A549 (cell line): ENCODE results near the gene HDAC3. TPM values are rescaled to one million over a fixed set of nuclear protein-coding genes. Genes with fewer than 3 reads are reported as not detected.

Source experiments
- ATAC-seq, 2 experiments: fragments of 200-7000 bp in 1 of 2; fragments of >200 bp in 1 of 2; cut with Nextera tagmentation in 1 of 2; cut with Tn5 transposase in 1 of 2; 3 replicates each; pipeline versions ENCODE4 v1.8.0 to v1.9.1; 2018 to 2020; ENCODE audit warnings: mild to moderate bottlenecking in 1 of 2, moderate library complexity in 1 of 2
- CTCF ChIA-PET: fragments of 300-600 bp; sonication (Branson Sonifier 250); formaldehyde crosslinking; extraction: SDS; loops from one replicate; lab custom pipeline; 2021; ENCODE audit warnings: antibody characterized with exemption, inconsistent platforms; lab: Yijun Ruan, JAX
- POLR2A ChIA-PET: fragments of 350-600 bp; formaldehyde crosslinking; extraction: SDS; loops from one replicate; lab custom pipeline; 2021; ENCODE audit warnings: antibody characterized with exemption, inconsistent platforms; lab: Yijun Ruan, JAX
- DNase-seq, 2 experiments: peaks; one replicate each; pipeline versions ENCODE4 v3.0.0 to v3.0.0-alpha.2; 2011 to 2016; ENCODE audit warnings: low read depth in 1 of 2, low spot score in 1 of 2
- FAIRE-seq: peaks from 2 replicates; lab custom pipeline; 2011; peaks lifted over from hg19 to GRCh38; lab: Jason Lieb, UNC
- H3K27ac ChIP-seq, 2 experiments: fragments of >200 bp; sonication (Bioruptor Twin); formaldehyde crosslinking; 3 replicates each; pipeline ENCODE4 v1.5.1; 2016 to 2017
- H3K4me1 ChIP-seq: fragments of >200 bp; sonication (Bioruptor Twin); formaldehyde crosslinking; 3 replicates; pipeline ENCODE4 v1.6.1; 2016
- H3K4me2 ChIP-seq: fragments of >200 bp; sonication (Bioruptor Twin); formaldehyde crosslinking; 3 replicates; pipeline ENCODE4 v1.6.1; 2016
- H3K4me3 ChIP-seq: fragments of >200 bp; sonication (Bioruptor Twin); formaldehyde crosslinking; 3 replicates; pipeline ENCODE4 v1.5.1; 2016
- H3K9me3 ChIP-seq: fragments of >200 bp; sonication (Bioruptor Twin); formaldehyde crosslinking; 3 replicates; pipeline ENCODE4 v1.6.1; 2016
- CHD2 ChIP-seq: fragments of 150-350 bp; IDR thresholded peaks from 2 replicates; pipeline ENCODE4 v1.6.1; 2014; ENCODE audit warnings: low read length; ENCODE audit not compliant: partially characterized antibody
- E2F6 ChIP-seq: IDR thresholded peaks from 2 replicates; pipeline ENCODE4 v1.6.1; 2012; ENCODE audit warnings: low read depth, borderline replicate concordance
- EHMT2 ChIP-seq: fragments of 200-600 bp; sonication (generic); IDR thresholded peaks from 2 replicates; pipeline ENCODE4 v1.6.1; 2016; ENCODE audit warnings: antibody characterized with exemption, low read depth, mild to moderate bottlenecking, moderate library complexity
- ELK1 ChIP-seq: fragments of 150-350 bp; IDR thresholded peaks from 2 replicates; pipeline ENCODE4 v1.6.1; 2014; ENCODE audit warnings: low read depth, mild to moderate bottlenecking, low read length
- EP300 ChIP-seq, 2 experiments: fragments of >200 bp; sonication (Bioruptor Twin); formaldehyde crosslinking; IDR thresholded peaks; 2 replicates in 1 of 2; 3 replicates in 1 of 2; pipeline ENCODE4 v1.6.1; 2016 to 2017
- FOSB ChIP-seq: fragments of 250-450 bp; sonication (Bioruptor Pico); IDR thresholded peaks from 2 replicates; pipeline ENCODE4 v1.5.0; 2020; ENCODE audit warnings: mild to moderate bottlenecking, moderate library complexity
- HOXB13 ChIP-seq: fragments of 250-450 bp; sonication (Bioruptor Pico); IDR thresholded peaks from 2 replicates; pipeline ENCODE4 v1.5.0; 2020; ENCODE audit warnings: low read depth, mild to moderate bottlenecking, moderate library complexity
- HOXB5 ChIP-seq: fragments of 250-450 bp; sonication (Bioruptor Pico); IDR thresholded peaks from 2 replicates; pipeline ENCODE4 v1.5.0; 2020; ENCODE audit warnings: mild to moderate bottlenecking, moderate library complexity
- JUN ChIP-seq, 2 experiments: fragments of >200 bp; sonication (Bioruptor Twin); formaldehyde crosslinking; IDR thresholded peaks; 2 replicates in 1 of 2; 3 replicates in 1 of 2; pipeline ENCODE4 v1.6.1; 2016 to 2017
- JUNB ChIP-seq: fragments of >200 bp; sonication (Bioruptor Twin); formaldehyde crosslinking; IDR thresholded peaks from 2 replicates; pipeline ENCODE4 v1.6.1; 2016
- MAZ ChIP-seq: fragments of 150-350 bp; IDR thresholded peaks from 2 replicates; pipeline ENCODE4 v1.6.1; 2014; ENCODE audit warnings: antibody characterized with exemption, low read depth, low read length, borderline replicate concordance
- MYC ChIP-seq: IDR thresholded peaks from 2 replicates; pipeline ENCODE4 v1.6.1; 2012; ENCODE audit warnings: mild to moderate bottlenecking, inconsistent platforms, low read length, improper control_type of control experiment, borderline replicate concordance
- NFE2L2 ChIP-seq: fragments of 150-350 bp; conservative IDR thresholded peaks from 2 replicates; pipeline ENCODE4 v1.6.1; 2014; ENCODE audit warnings: low read length
- NR3C1 ChIP-seq: fragments of >200 bp; sonication (Bioruptor Twin); formaldehyde crosslinking; IDR thresholded peaks from 3 replicates; pipeline ENCODE4 v1.6.1; 2017
- PBX3 ChIP-seq: IDR thresholded peaks from 2 replicates; pipeline ENCODE4 v1.6.1; 2012
- PHF8 ChIP-seq: fragments of 200-600 bp; sonication (generic); IDR thresholded peaks from 2 replicates; pipeline ENCODE4 v1.6.1; 2016; ENCODE audit warnings: low read depth, mild to moderate bottlenecking, antibody characterized with exemption, moderate library complexity, borderline replicate concordance
- RFX5 ChIP-seq: fragments of 450-650 bp; IDR thresholded peaks from 2 replicates; pipeline ENCODE4 v1.7.1; 2014; ENCODE audit warnings: antibody characterized with exemption, mild to moderate bottlenecking, moderate library complexity
- RNF2 ChIP-seq: fragments of 200-600 bp; sonication (generic); IDR thresholded peaks from 2 replicates; pipeline ENCODE4 v1.6.1; 2016; ENCODE audit warnings: low read depth, mild to moderate bottlenecking, antibody characterized with exemption, moderate library complexity, borderline replicate concordance
- SMC3 ChIP-seq: fragments of >200 bp; sonication (Bioruptor Twin); formaldehyde crosslinking; IDR thresholded peaks from 3 replicates; pipeline ENCODE4 v1.6.1; 2018; ENCODE audit warnings: inconsistent platforms
- TP53 ChIP-seq: fragments of 250-450 bp; sonication (Bioruptor Pico); IDR thresholded peaks from 2 replicates; pipeline ENCODE4 v1.5.0; 2021; ENCODE audit warnings: mild to moderate bottlenecking, moderate library complexity
- USF2 ChIP-seq: fragments of 450-650 bp; IDR thresholded peaks from 2 replicates; pipeline ENCODE4 v1.6.1; 2014; ENCODE audit warnings: antibody characterized with exemption
- ZFP36 ChIP-seq: fragments of 450-650 bp; IDR thresholded peaks from 2 replicates; pipeline ENCODE4 v1.6.1; 2014; ENCODE audit warnings: borderline replicate concordance; ENCODE audit not compliant: partially characterized antibody
- ZNF302 ChIP-seq: fragments of 250-450 bp; sonication (Bioruptor Pico); IDR thresholded peaks from 2 replicates; pipeline ENCODE4 v1.9.0; 2021; ENCODE audit warnings: inconsistent platforms, mild to moderate bottlenecking, moderate library complexity
- ZSCAN20 ChIP-seq: fragments of 250-450 bp; sonication (Bioruptor Pico); IDR thresholded peaks from 2 replicates; pipeline ENCODE4 v1.8.0; 2022; ENCODE audit warnings: mild to moderate bottlenecking, moderate library complexity
- WGBS: methylation state at CpG from one replicate; pipeline ENCODE4 v1.1.6; 2017; ENCODE audit errors: missing lambda C conversion rate; 5-methylcytosine and 5-hydroxymethylcytosine counted together
- polyA plus RNA-seq, 4 experiments: library from polyadenylated mRNA; depleted of rRNA in 3 of 4; stranded (reverse); fragments of >200 nt; fragmentation: RNase III in 1 of 4; extraction: RNeasy Plus Mini Kit Qiagen cat#74134 plus additional on column Dnase treatment in 1 of 4; gene quantifications; 2 replicates in 3 of 4; 3 replicates in 1 of 4; pipeline ENCODE4 v1.2.3, GENCODE V29; 2011 to 2017

Gene HDAC3
- polyA plus RNA-seq, 2 of the 4 experiments (the other 2 are of a cell fraction) = 51.1 to 67.3 TPM

- no peak for TF ChIP-seq HOXB13
- TF ChIP-seq EP300 (IDR thresholded peaks at IDR 0.05) = no peak
- TF ChIP-seq JUNB = no peak
- TF ChIP-seq HOXB5 (CRISPR knock-in tag) = no peak
- no peak for TF ChIP-seq CHD2
Measured at GRCh38 chr5:141672841-141673813, 36.5 kb upstream of the HDAC3 start (continued).

GRCh38 chr5:141672071-141672840, 35.6 kb upstream of the HDAC3 start:
- no peak for ATAC-seq
- 92% methylated on average over 15 of the region's 23 CpGs for WGBS
- Histone ChIP-seq H3K27ac (no peak overlapping the region), H3K4me3 (no peak overlapping the region), H3K9me3 (no peaks in the 10 kb centered on the region), H3K4me2 (no peak overlapping the region), H3K4me1 (no peaks in the 10 kb centered on the region)
- TF ChIP-seq ZSCAN20 (no peak), PBX3 (no peak), SMC3 (no peak), JUN (IDR thresholded peaks at IDR 0.05) (no peak), MAZ (no peak), HOXB13 (no peak), EHMT2 (no peak)
- no peak for FAIRE-seq
- POLR2A ChIA-PET = no interaction called here
- CTCF ChIA-PET = interaction anchor here (0.7 to 11.0 kb wide), 6 partner anchors 23 to 314 kb away, joined by 3 to 120 read pairs (median 3); partner anchors contain the start of gene DIAPH1
- no peak for DNase-seq

GRCh38 chr5:141669520-141669919, 32.9 kb upstream of the HDAC3 start:
- no peak for DNase-seq
- Histone ChIP-seq H3K9me3 (no peaks in the 10 kb centered on the region), H3K4me1 (peaks cover 4% of the 10 kb centered on the region; the same call in 1 of the 3 replicates), H3K4me2 (no peak overlapping the region), H3K4me3 (no peak overlapping the region), H3K27ac (no peak overlapping the region)
- TF ChIP-seq NR3C1 (no peak), RFX5 (no peak), MYC (no peak), NFE2L2 (no peak)
- POLR2A ChIA-PET = interaction anchor here (0.6 to 1.1 kb wide), 4 partner anchors 22 to 344 kb away, joined by 3 to 8 read pairs (median 3); partner anchors contain the start of gene GNPDA1
- WGBS = 77% methylated on average over 4 of the region's 4 CpGs
- CTCF ChIA-PET = interaction anchor here (0.6 to 11.0 kb wide), 12 partner anchors 12 to 300 kb away, joined by 3 to 120 read pairs (median 4); partner anchors contain the start of genes HDAC3, PCDH12, RELL2 and RNF14
- ATAC-seq = peak in 1 of 2 experiments; percentile 36; a peak in 2 of 6 replicates
- FAIRE-seq = no peak

GRCh38 chr5:141668601-141669265, 32.1 kb upstream of the HDAC3 start:
- ChIA-PET POLR2A (interaction anchor here (0.6 to 1.1 kb wide), 2 partner anchors 23 to 344 kb away, joined by 3 read pairs; partner anchors contain the start of gene GNPDA1), CTCF (interaction anchor here (0.6 to 11.0 kb wide), 10 partner anchors 11 to 292 kb away, joined by 3 to 120 read pairs (median 4); partner anchors contain the start of genes HDAC3, PCDH12 and RELL2)
- Histone ChIP-seq H3K4me1 (peaks cover 4% of the 10 kb centered on the region; the same call in 1 of the 3 replicates), H3K4me2 (no peak overlapping the region), H3K27ac (no peak overlapping the region), H3K4me3 (no peak overlapping the region), H3K9me3 (no peaks in the 10 kb centered on the region)
- FAIRE-seq (no peak), DNase-seq (no peak), ATAC-seq (no peak)
- 73% methylated on average over 8 of the region's 8 CpGs for WGBS
- TF ChIP-seq ZFP36 = no peak
- no peak for TF ChIP-seq EP300 (IDR thresholded peaks at IDR 0.05)
- TF ChIP-seq USF2 = no peak
- no peak for TF ChIP-seq ELK1
- no peak for TF ChIP-seq TP53 (CRISPR knock-in tag)
- no peak for TF ChIP-seq FOSB (CRISPR knock-in tag)
- TF ChIP-seq PHF8 = no peak
- TF ChIP-seq RNF2 = no peak
- no peak for TF ChIP-seq ZNF302 (CRISPR knock-in tag)
- TF ChIP-seq NFE2L2 = no peak
- no peak for TF ChIP-seq EHMT2
- TF ChIP-seq MYC = no peak
- TF ChIP-seq E2F6 = no peak
